Measurements from ENCODE around the gene RNF144A. TPM values are rescaled to one million over a fixed set of nuclear protein-coding genes. Genes with fewer than 3 reads are reported as not detected.

The RNF144A gene
- total and polyA plus RNA-seq, 2 donors (not counting 1 experiment from before 2014, with no cell fraction given), result 1.2 to 1.6 TPM

GRCh38 chr2:7048762-7049294 is 131.6 kb downstream of the RNF144A start:
- Mint-ChIP-seq H3K4me1 (peaks cover 39% of the 10 kb centered on the region), H3K27me3 (peaks cover 32% of the 10 kb centered on the region), H3K9me3 (ENCODE audit: insufficient read depth) (no peaks in the 10 kb centered on the region)

More at GRCh38 chr2:7048762-7049294, 131.6 kb downstream of the RNF144A start:
- peaks cover 1 to 25% (median 11%) of the 10 kb centered on the region in 3 donors for H3K9me3 ChIP-seq (ENCODE audit: control extremely low read depth in 1 of 3, control insufficient read depth in 2 of 3, insufficient read depth in 1 of 3, low read length in 2 of 3)
- no peak overlapping the region for H3K4me2 ChIP-seq (replicated peaks; ENCODE audit: low read depth, low read length, poor library complexity, severe bottlenecking)
- WGBS (ENCODE audit: insufficient coverage), result 100% methylated on average over 2 of the region's 4 CpGs
- H3K27ac Mint-ChIP-seq, result no peak overlapping the region
- no peak overlapping the region for H3K27ac ChIP-seq (ENCODE audit: low read length in 2 of 2)
- CTCF ChIA-PET, result interaction anchor here (0.6 to 2.3 kb wide), 2 partner anchors 9 to 1540 kb away, joined by 4 to 7 read pairs; no protein-coding TSS in a partner anchor
- DNase-seq (no peak), ATAC-seq (ENCODE audit: low read depth) (no peak)
- peaks cover 30 to 37% of the 10 kb centered on the region in 2 donors for H3K4me1 ChIP-seq (ENCODE audit: control insufficient read depth in 2 of 2, insufficient read depth in 2 of 2, low read length in 2 of 2)
- no peak overlapping the region for H3K9ac ChIP-seq (ENCODE audit: low read length)
- intact Hi-C loops (cut with micrococcal nuclease), result no loop called here
- H2AFZ ChIP-seq (ENCODE audit: insufficient read depth, low read depth, low read length, poor library complexity, severe bottlenecking), result no peak overlapping the region
- no peaks in the 10 kb centered on the region for H4K20me1 ChIP-seq (ENCODE audit: control insufficient read depth, insufficient read depth, low read length, poor library complexity, severe bottlenecking)
- peaks cover 0 to 25% (median 7%) of the 10 kb centered on the region in 4 experiments for H3K27me3 ChIP-seq (replicated peaks in 1 of 4; ENCODE audit: control extremely low read depth in 1 of 4, control insufficient read depth in 3 of 4, insufficient read depth in 4 of 4, low read length in 3 of 4)
- no peaks in the 10 kb centered on the region for H3K79me2 ChIP-seq (ENCODE audit: control insufficient read depth, insufficient read depth, low read length)
- no peak overlapping the region for H3K4me3 Mint-ChIP-seq
- POLR2A ChIA-PET, result no interaction called here
- TF ChIP-seq CTCF (IDR thresholded peaks at IDR 0.05) (no peak), EZH2 (IDR thresholded peaks at IDR 0.05; ENCODE audit: borderline replicate concordance, insufficient read depth, low read depth, low read length, poor library complexity, severe bottlenecking) (no peak)
- no peaks in the 10 kb centered on the region for H3K36me3 ChIP-seq (replicated peaks in 1 of 2; ENCODE audit: control extremely low read depth in 1 of 2, control insufficient read depth in 1 of 2, extremely low read depth in 1 of 2, insufficient read depth in 2 of 2, low read length in 1 of 2)
- H3K4me3 ChIP-seq (ENCODE audit: control extremely low read depth in 1 of 5, extremely low read depth in 1 of 5, insufficient read depth in 1 of 5, low read depth in 2 of 5, low read length in 4 of 5), result no peak overlapping the region
